Measurements from ENCODE around the gene MTFR1L.

MTFR1L gene

GRCh38 chr1:25864434-25864833, 44.7 kb downstream of the MTFR1L start:
- DNase-seq, result no peak

- DNase-seq, result no peak
These were observed 46.5 kb downstream of the MTFR1L start for GRCh38 chr1:25866288-25866687.

- DNase-seq, result no peak
These were observed 47.6 kb downstream of the MTFR1L start for GRCh38 chr1:25867210-25867991.

- no peak for DNase-seq
These were observed 50.3 kb downstream of the MTFR1L start for GRCh38 chr1:25869909-25870606.

GRCh38 chr1:25870614-25871013, 50.9 kb downstream of the MTFR1L start:
- DNase-seq, result no peak

- no peak for DNase-seq
These were observed 51.4 kb downstream of the MTFR1L start for GRCh38 chr1:25871086-25871703.

- no peak for DNase-seq
These were observed 52.1 kb downstream of the MTFR1L start for GRCh38 chr1:25871704-25872494.

- no peak for DNase-seq
These were observed 53.0 kb downstream of the MTFR1L start for GRCh38 chr1:25872713-25873112.

GRCh38 chr1:25873120-25873519, 53.4 kb downstream of the MTFR1L start:
- DNase-seq, result no peak

- no peak for DNase-seq
These were observed 54.5 kb downstream of the MTFR1L start for GRCh38 chr1:25874209-25874608.

- no peak for DNase-seq
These were observed 54.9 kb downstream of the MTFR1L start for GRCh38 chr1:25874635-25875153.

GRCh38 chr1:25875154-25875855, 55.6 kb downstream of the MTFR1L start, which contains the start of gene PAQR7:
Gene PAQR7 (minus strand): TSS chr1:25875708. CDS start chr1:25863839, 11,869 bp downstream.
- DNase-seq, result peak; percentile 88

- no peak for DNase-seq
These were observed 56.3 kb downstream of the MTFR1L start for GRCh38 chr1:25875856-25876692.

GRCh38 chr1:25876693-25877077, 56.9 kb downstream of the MTFR1L start:
- DNase-seq, result no peak

GRCh38 chr1:25877155-25877554, 57.4 kb downstream of the MTFR1L start:
- no peak for DNase-seq

GRCh38 chr1:25878690-25879089, 58.9 kb downstream of the MTFR1L start:
- no peak for DNase-seq

- no peak for DNase-seq
These were observed 59.9 kb downstream of the MTFR1L start for GRCh38 chr1:25879675-25880074.

- no peak for DNase-seq
These were observed 60.8 kb downstream of the MTFR1L start for GRCh38 chr1:25880518-25880917.

GRCh38 chr1:25881266-25881665, 61.5 kb downstream of the MTFR1L start:
- DNase-seq, result no peak
